Panc1 (cell line): ENCODE data around the gene ATP5ME.

Source experiments
- POLR2AphosphoS5 ChIP-seq: IDR thresholded peaks from 2 replicates; pipeline ENCODE4 v1.6.1; 2012; ENCODE audit warnings: mild to moderate bottlenecking, low read depth, low read length, moderate library complexity
- SIN3A ChIP-seq: IDR thresholded peaks from 2 replicates; pipeline ENCODE4 v1.6.1; 2012; ENCODE audit warnings: low read depth, mild to moderate bottlenecking, low read length, moderate library complexity, borderline replicate concordance; ENCODE audit not compliant: insufficient read depth
- TCF7L2 ChIP-seq: IDR thresholded peaks from 2 replicates; pipeline ENCODE4 v1.6.1; 2011; ENCODE audit warnings: mild to moderate bottlenecking, low read depth, low read length, inconsistent platforms
- TF ChIP-seq, protein P1 (sequence below): fragments of 450-650 bp; IDR thresholded peaks from 2 replicates; pipeline ENCODE4 v1.5.1; 2017; ENCODE audit warnings: mild to moderate bottlenecking

DNA sequence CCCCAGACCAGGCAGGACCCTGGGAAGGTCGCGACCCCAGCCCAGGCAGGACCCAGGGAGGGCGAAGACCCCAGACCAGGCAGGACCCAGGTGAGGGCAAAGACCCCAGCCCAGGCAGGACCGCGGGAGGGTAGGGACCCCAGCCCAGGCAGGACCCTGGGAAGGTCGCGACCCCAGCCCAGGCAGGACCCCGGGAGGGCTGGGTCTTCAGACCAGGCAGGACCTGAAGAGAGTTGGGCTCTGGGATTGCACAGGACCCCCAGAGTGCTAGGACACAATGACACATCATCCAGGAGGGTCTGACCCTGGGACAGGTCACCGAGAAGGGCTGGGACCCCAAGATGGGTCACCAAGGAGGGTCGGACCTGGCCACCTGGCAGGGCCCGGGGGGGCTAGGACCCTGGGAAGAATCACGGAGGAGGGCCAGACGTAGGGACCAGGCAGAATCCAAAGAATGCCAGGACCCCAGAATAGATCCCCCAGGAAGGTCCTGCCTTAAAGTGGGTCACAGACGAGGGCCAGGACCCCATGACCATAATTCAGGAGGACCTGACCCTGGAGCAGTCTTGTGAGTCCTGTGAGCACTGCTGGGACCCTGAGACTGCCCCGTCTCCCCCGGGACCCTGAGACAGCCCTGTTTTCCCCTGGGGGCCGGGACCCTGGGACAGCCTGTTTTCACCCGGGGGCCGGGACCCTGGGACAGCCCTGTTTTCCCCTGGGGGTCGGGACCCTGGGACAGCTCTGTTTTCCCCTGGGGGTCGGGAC, 32.9 kb upstream of the ATP5ME start:
- TF ChIP-seq POLR2AphosphoS5 (no peak), TCF7L2 (no peak), SIN3A (no peak)
- TF ChIP-seq, protein P1, sequence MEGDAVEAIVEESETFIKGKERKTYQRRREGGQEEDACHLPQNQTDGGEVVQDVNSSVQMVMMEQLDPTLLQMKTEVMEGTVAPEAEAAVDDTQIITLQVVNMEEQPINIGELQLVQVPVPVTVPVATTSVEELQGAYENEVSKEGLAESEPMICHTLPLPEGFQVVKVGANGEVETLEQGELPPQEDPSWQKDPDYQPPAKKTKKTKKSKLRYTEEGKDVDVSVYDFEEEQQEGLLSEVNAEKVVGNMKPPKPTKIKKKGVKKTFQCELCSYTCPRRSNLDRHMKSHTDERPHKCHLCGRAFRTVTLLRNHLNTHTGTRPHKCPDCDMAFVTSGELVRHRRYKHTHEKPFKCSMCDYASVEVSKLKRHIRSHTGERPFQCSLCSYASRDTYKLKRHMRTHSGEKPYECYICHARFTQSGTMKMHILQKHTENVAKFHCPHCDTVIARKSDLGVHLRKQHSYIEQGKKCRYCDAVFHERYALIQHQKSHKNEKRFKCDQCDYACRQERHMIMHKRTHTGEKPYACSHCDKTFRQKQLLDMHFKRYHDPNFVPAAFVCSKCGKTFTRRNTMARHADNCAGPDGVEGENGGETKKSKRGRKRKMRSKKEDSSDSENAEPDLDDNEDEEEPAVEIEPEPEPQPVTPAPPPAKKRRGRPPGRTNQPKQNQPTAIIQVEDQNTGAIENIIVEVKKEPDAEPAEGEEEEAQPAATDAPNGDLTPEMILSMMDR: no peak
